ENCODE data around the gene BACH2. TPM values are rescaled to one million over a fixed set of nuclear protein-coding genes. Genes with fewer than 3 reads are reported as not detected.

The BACH2 gene
- total and polyA plus RNA-seq, 2 of the 8 experiments (the other 6 are each of a cell fraction or from before 2014, with no cell fraction given) = 1.9 to 5.9 TPM

DNA sequence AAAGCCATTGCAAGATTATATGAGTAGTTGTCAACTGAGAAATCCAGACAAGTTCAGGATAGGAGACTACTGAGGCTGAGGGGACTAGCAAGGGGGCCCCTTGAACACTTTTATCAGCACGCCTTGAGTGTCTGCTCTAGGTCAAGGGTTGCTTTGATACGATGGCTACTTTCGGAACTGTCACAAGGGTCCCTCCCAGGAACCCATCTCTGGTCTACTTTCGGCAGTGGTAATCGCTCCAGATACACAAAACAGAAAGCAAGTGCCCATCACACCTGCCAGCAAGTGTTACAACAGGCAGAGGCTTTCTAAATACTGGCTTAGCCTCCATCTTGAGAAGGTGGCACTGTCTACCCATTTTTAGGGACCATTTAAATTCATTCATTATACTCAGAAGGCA lies 341.3 kb downstream of the BACH2 start:
- Histone ChIP-seq H3K79me1 (ENCODE audit: low read depth, low read length) (no peaks in the 10 kb centered on the region), H4K20me1 (replicated peaks in 1 of 2; ENCODE audit: control insufficient read depth in 1 of 2, insufficient read depth in 2 of 2, low read length in 2 of 2) (no peaks in the 10 kb centered on the region), H2BK20ac (ENCODE audit: low read length) (no peak overlapping the region), H3K27ac (ENCODE audit: low read depth, low read length) (no peak overlapping the region), H3K23me2 (ENCODE audit: low read depth, low read length) (no peaks in the 10 kb centered on the region), H3K23ac (ENCODE audit: insufficient read length) (no peak overlapping the region), H3K56ac (replicated peaks; ENCODE audit: insufficient read length, low read depth, low read length) (no peak overlapping the region), H3K9ac (replicated peaks in 1 of 4; ENCODE audit: extremely low read depth in 1 of 4, low read depth in 3 of 4, low read length in 3 of 4) (no peak overlapping the region), H2AFZ (ENCODE audit: low read length) (no peak overlapping the region), H4K8ac (ENCODE audit: extremely low read depth, insufficient read depth, low read length) (no peak overlapping the region), H3K79me2 (ENCODE audit: control insufficient read depth in 1 of 2, insufficient read depth in 2 of 2, low read length in 2 of 2) (no peaks in the 10 kb centered on the region), H3K4me1 (replicated peaks in 1 of 4; ENCODE audit: control insufficient read depth in 3 of 4, insufficient read depth in 4 of 4, low read length in 3 of 4) (no peaks in the 10 kb centered on the region), H3K4me2 (ENCODE audit: insufficient read depth in 1 of 2, low read depth in 2 of 2, low read length in 2 of 2) (no peak overlapping the region), H2BK120ac (replicated peaks; ENCODE audit: low read depth, low read length) (no peak overlapping the region), H2BK12ac (ENCODE audit: low read depth, low read length) (no peak overlapping the region), H3K14ac (ENCODE audit: insufficient read length) (no peak overlapping the region), H2BK15ac (ENCODE audit: low read length) (no peak overlapping the region), H4K91ac (replicated peaks; ENCODE audit: insufficient read length, low read length) (no peak overlapping the region), H3K27me3 (replicated peaks in 1 of 4; ENCODE audit: control insufficient read depth in 3 of 4, extremely low read depth in 1 of 4, insufficient read depth in 3 of 4, low read length in 3 of 4) (no peaks in the 10 kb centered on the region), H4K5ac (ENCODE audit: insufficient read length, low read depth, low read length) (no peak overlapping the region), H2BK5ac (ENCODE audit: low read depth, low read length) (no peak overlapping the region), H3K18ac (ENCODE audit: extremely low read depth, low read length) (no peak overlapping the region), H3K4ac (replicated peaks; ENCODE audit: insufficient read length, low read depth, low read length) (no peak overlapping the region), H3K36me3 (ENCODE audit: control insufficient read depth in 2 of 4, insufficient read depth in 4 of 4, low read length in 3 of 4) (no peaks in the 10 kb centered on the region), H3K9me3 (ENCODE audit: insufficient read depth in 2 of 2, low read depth in 1 of 2, low read length in 1 of 2) (no peaks in the 10 kb centered on the region), H3K4me3 (ENCODE audit: extremely low read depth in 1 of 4, insufficient read depth in 2 of 4, low read depth in 3 of 4, low read length in 4 of 4) (no peak overlapping the region), H2AK5ac (ENCODE audit: low read depth, low read length) (no peak overlapping the region)
- no peak for FAIRE-seq
- WGBS, 2 experiments (ENCODE audit: extremely low coverage in 1 of 2, insufficient coverage in 1 of 2, insufficient read length in 1 of 2, insufficient replicate concordance in 2 of 2, low coverage in 1 of 2, low lambda C conversion rate in 2 of 2, missing lambda C conversion rate in 1 of 2) = 85% methylated on average over 5 of the region's 5 CpGs; no CpG with 5 or more reads in 1 of the 2 experiments
- ChIA-PET CTCF (ENCODE audit: partially characterized antibody) (interaction anchor here (0.6 to 3.9 kb wide), 8 partner anchors 12 to 521 kb away, joined by 3 to 13 read pairs (median 3); no protein-coding TSS in a partner anchor), POLR2A (ENCODE audit: partially characterized antibody) (no interaction called here)
- DNase-seq (ENCODE audit: low read depth in 1 of 2, low spot score in 2 of 2) = no peak
- no peak for TF ChIP-seq CEBPB (IDR thresholded peaks at IDR 0.05; ENCODE audit: low read depth, low read length)
- TF ChIP-seq CTBP2 (IDR thresholded peaks at IDR 0.05; ENCODE audit: borderline replicate concordance, insufficient read depth, insufficient read length, low read length) = no peak
- TF ChIP-seq CBX8 (IDR thresholded peaks at IDR 0.05; ENCODE audit: borderline replicate concordance, low read depth, low read length) = no peak
- TF ChIP-seq JUN (IDR thresholded peaks at IDR 0.05; ENCODE audit: low read depth, low read length) = no peak
- TF ChIP-seq RAD21 (IDR thresholded peaks at IDR 0.05 in 1 of 2, conservative IDR thresholded peaks at IDR 0.05 in 1 of 2; ENCODE audit: low read depth in 2 of 2, low read length in 2 of 2) = no peak
- TF ChIP-seq SIX5 (IDR thresholded peaks at IDR 0.05; ENCODE audit: low read depth, low read length) = no peak
- TF ChIP-seq SRF (IDR thresholded peaks at IDR 0.05; ENCODE audit: low read depth, low read length) = no peak
- TF ChIP-seq CHD2 (IDR thresholded peaks at IDR 0.05; ENCODE audit: low read length) = no peak
- TF ChIP-seq, protein P1, sequence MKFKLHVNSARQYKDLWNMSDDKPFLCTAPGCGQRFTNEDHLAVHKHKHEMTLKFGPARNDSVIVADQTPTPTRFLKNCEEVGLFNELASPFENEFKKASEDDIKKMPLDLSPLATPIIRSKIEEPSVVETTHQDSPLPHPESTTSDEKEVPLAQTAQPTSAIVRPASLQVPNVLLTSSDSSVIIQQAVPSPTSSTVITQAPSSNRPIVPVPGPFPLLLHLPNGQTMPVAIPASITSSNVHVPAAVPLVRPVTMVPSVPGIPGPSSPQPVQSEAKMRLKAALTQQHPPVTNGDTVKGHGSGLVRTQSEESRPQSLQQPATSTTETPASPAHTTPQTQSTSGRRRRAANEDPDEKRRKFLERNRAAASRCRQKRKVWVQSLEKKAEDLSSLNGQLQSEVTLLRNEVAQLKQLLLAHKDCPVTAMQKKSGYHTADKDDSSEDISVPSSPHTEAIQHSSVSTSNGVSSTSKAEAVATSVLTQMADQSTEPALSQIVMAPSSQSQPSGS (IDR thresholded peaks at IDR 0.05; ENCODE audit: low read length) = no peak
- TF ChIP-seq JUND (IDR thresholded peaks at IDR 0.05; ENCODE audit: low read length) = no peak
- TF ChIP-seq FOSL1 (IDR thresholded peaks at IDR 0.05; ENCODE audit: insufficient read depth, low read depth, low read length) = no peak
- TF ChIP-seq SAP30 (IDR thresholded peaks at IDR 0.05; ENCODE audit: insufficient read depth, insufficient replicate concordance, low read length) = no peak
- TF ChIP-seq BACH1 (IDR thresholded peaks at IDR 0.05; ENCODE audit: low read length) = no peak
